SJSA1 (cell line): ENCODE data around the gene GARNL3. TPM values are rescaled to one million over a fixed set of nuclear protein-coding genes. Genes with fewer than 3 reads are reported as not detected.

Experiments
- DNase-seq, 2 experiments: peaks; one replicate each; pipeline ENCODE4 v3.0.0-alpha.2; 2015 to 2020; ENCODE audit warnings: low spot score in 2 of 2, low read depth in 1 of 2
- H3K27ac ChIP-seq: fragments of 250-450 bp; sonication (Bioruptor Pico); 2 replicates; pipeline ENCODE4 v1.5.1; 2020; ENCODE audit warnings: mild to moderate bottlenecking, moderate library complexity
- H3K27me3 ChIP-seq: fragments of 250-450 bp; sonication (Bioruptor Pico); replicated peaks from 2 replicates; pipeline ENCODE4 v1.5.1; 2020; ENCODE audit warnings: mild to moderate bottlenecking, moderate library complexity
- H3K36me3 ChIP-seq: fragments of 250-450 bp; sonication (Bioruptor Pico); 2 replicates; pipeline ENCODE4 v1.5.1; 2020; ENCODE audit warnings: mild to moderate bottlenecking
- H3K4me1 ChIP-seq: fragments of 250-450 bp; sonication (Bioruptor Pico); replicated peaks from 2 replicates; pipeline ENCODE4 v1.6.1; 2021; ENCODE audit warnings: mild to moderate bottlenecking
- H3K4me3 ChIP-seq: fragments of 250-450 bp; sonication (Bioruptor Pico); 2 replicates; pipeline ENCODE4 v1.5.1; 2020; ENCODE audit warnings: mild to moderate bottlenecking
- H3K9me3 ChIP-seq: fragments of 250-450 bp; sonication (Bioruptor Pico); replicated peaks from 2 replicates; pipeline ENCODE4 v1.5.1; 2020; ENCODE audit warnings: mild to moderate bottlenecking
- total RNA-seq: library from RNA; depleted of rRNA; stranded (reverse); fragments of >200 nt; shearing (Covaris generic); gene quantifications from 2 replicates; pipeline ENCODE4 v1.2.3, GENCODE V29; 2014

The GARNL3 gene
- total RNA-seq, 1 experiment from 2014 or later, result 2.0 TPM

GRCh38 chr9:127295005-127295404, 30.4 kb downstream of the GARNL3 start:
- H3K36me3 ChIP-seq, result no peaks in the 10 kb centered on the region
- H3K27ac ChIP-seq, result no peak overlapping the region
- H3K4me1 ChIP-seq, result no peaks in the 10 kb centered on the region
- H3K27me3 ChIP-seq, result no peaks in the 10 kb centered on the region
- H3K4me3 ChIP-seq, result no peak overlapping the region
- no peak for DNase-seq
- H3K9me3 ChIP-seq, result no peaks in the 10 kb centered on the region

GRCh38 chr9:127300886-127301447, 36.4 kb downstream of the GARNL3 start:
- Histone ChIP-seq H3K27ac (no peak overlapping the region), H3K4me1 (no peaks in the 10 kb centered on the region), H3K4me3 (no peak overlapping the region), H3K27me3 (no peaks in the 10 kb centered on the region), H3K36me3 (no peaks in the 10 kb centered on the region), H3K9me3 (no peaks in the 10 kb centered on the region)
- DNase-seq, result no peak

DNA sequence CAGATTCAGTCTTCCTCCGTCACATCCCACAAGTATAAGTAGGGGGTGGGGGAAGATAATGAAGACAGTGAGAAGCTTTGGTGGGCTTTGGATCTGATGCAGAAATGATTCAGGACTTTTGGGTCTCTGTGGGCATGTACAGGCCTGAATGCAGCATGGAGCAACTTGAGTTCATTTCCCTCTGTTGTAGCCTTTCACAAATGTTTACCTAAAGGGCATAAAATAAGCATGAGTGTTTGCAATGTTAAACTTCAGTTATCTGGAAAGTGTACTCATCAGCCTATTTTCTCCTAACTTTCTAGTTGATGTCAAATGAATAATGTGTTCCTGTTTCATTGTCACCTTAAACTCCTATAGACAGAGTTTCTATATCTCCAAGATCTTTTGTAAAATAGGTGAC, 39.3 kb downstream of the GARNL3 start:
- H3K36me3 ChIP-seq, result no peaks in the 10 kb centered on the region
- no peaks in the 10 kb centered on the region for H3K9me3 ChIP-seq
- no peaks in the 10 kb centered on the region for H3K27me3 ChIP-seq
- no peak overlapping the region for H3K4me3 ChIP-seq
- no peak overlapping the region for H3K27ac ChIP-seq
- no peak for DNase-seq
- no peaks in the 10 kb centered on the region for H3K4me1 ChIP-seq

GRCh38 chr9:127305206-127305837, 40.7 kb downstream of the GARNL3 start:
- no peaks in the 10 kb centered on the region for H3K4me1 ChIP-seq
- no peaks in the 10 kb centered on the region for H3K27me3 ChIP-seq
- no peaks in the 10 kb centered on the region for H3K9me3 ChIP-seq
- H3K36me3 ChIP-seq, result no peaks in the 10 kb centered on the region
- H3K27ac ChIP-seq, result no peak overlapping the region
- H3K4me3 ChIP-seq, result no peak overlapping the region
- no peak for DNase-seq

- DNase-seq, result no peak
- H3K4me3 ChIP-seq, result no peak overlapping the region
- H3K36me3 ChIP-seq, result no peaks in the 10 kb centered on the region
- H3K9me3 ChIP-seq, result no peaks in the 10 kb centered on the region
- H3K27me3 ChIP-seq, result no peaks in the 10 kb centered on the region
- H3K27ac ChIP-seq, result no peak overlapping the region
- H3K4me1 ChIP-seq, result peaks cover 2% of the 10 kb centered on the region; the same call in 1 of the 2 replicates
These were observed 41.3 kb downstream of the GARNL3 start for GRCh38 chr9:127305838-127306226.

GRCh38 chr9:127307802-127308201, 43.2 kb downstream of the GARNL3 start:
- Histone ChIP-seq H3K4me1 (peaks cover 15% of the 10 kb centered on the region), H3K9me3 (no peaks in the 10 kb centered on the region), H3K27ac (no peak overlapping the region), H3K36me3 (no peaks in the 10 kb centered on the region), H3K27me3 (no peaks in the 10 kb centered on the region; the same call in 1 of the 2 replicates), H3K4me3 (no peak overlapping the region)
- DNase-seq, result no peak

DNA sequence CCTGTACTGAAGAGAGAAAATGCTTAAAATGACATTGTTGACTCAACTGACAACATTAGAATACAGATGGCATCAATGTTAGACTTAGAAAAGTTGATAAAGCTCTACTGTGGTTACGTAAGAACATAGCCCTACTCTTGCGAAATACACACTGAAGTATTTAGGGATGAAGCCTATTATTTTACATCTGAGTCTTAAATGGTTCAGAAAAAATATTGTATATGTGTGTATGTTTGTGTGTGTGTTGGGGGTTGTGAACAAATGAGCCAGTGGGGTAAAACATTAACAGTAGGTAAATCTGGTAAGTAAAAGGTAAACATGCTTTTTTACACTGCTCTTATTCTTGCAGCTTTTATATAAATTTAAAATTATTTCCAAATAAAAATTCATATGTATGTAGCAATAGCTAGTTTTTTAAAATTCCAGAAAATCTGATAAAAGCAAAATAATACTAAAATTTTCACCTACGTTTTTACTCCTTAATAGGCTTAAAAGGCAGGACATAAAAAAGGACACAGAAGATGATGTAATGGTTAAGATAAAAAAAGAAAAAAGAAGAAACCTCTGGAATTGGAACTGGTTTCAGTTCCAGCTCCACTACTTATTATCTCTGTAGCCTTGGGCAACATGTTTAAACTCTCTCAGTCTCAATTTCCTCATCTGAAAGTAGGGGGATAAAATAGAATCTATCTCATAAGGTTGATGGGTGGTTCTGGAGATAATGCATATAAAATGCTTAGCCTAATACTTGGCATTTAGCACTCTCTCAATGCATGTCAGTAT, 44.3 kb downstream of the GARNL3 start:
- H3K36me3 ChIP-seq, result no peaks in the 10 kb centered on the region
- DNase-seq, result no peak
- no peak overlapping the region for H3K27ac ChIP-seq
- no peaks in the 10 kb centered on the region for H3K9me3 ChIP-seq
- H3K27me3 ChIP-seq, result no peaks in the 10 kb centered on the region; the same call in 1 of the 2 replicates
- H3K4me3 ChIP-seq, result no peak overlapping the region
- H3K4me1 ChIP-seq, result peaks cover 15% of the 10 kb centered on the region

DNA sequence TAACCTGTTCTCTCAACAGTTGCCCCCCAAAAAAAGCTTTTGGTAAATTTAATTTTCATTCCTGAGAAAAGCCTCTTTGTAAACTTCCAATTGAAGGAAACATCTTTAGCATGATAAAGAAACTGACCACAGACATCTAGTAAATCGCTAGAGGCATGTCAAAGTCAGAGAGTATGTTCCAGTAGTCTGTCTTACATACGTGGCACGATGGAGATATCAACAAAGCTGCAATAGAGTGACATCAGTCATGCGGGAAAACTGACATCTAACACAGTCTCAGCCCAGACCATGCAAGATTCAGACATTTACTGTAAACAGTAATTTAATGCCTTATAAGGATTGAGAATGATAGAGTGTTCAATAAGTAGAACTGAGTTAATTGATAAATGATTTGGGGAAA, 45.1 kb downstream of the GARNL3 start:
- H3K4me1 ChIP-seq, result peaks cover 15% of the 10 kb centered on the region
- H3K4me3 ChIP-seq, result no peak overlapping the region
- no peak for DNase-seq
- H3K27ac ChIP-seq, result no peak overlapping the region
- H3K27me3 ChIP-seq, result no peaks in the 10 kb centered on the region; the same call in 1 of the 2 replicates
- H3K9me3 ChIP-seq, result no peaks in the 10 kb centered on the region
- H3K36me3 ChIP-seq, result no peaks in the 10 kb centered on the region

GRCh38 chr9:127311239-127311741, 46.7 kb downstream of the GARNL3 start:
- Histone ChIP-seq H3K27ac (peak overlapping the region; percentile 51), H3K4me1 (peaks cover 15% of the 10 kb centered on the region), H3K4me3 (no peak overlapping the region), H3K27me3 (no peaks in the 10 kb centered on the region; the same call in 1 of the 2 replicates), H3K36me3 (no peaks in the 10 kb centered on the region), H3K9me3 (no peaks in the 10 kb centered on the region)
- peak; percentile 60 to 64 for DNase-seq

GRCh38 chr9:127313042-127313560, 48.5 kb downstream of the GARNL3 start:
- Histone ChIP-seq H3K27me3 (no peaks in the 10 kb centered on the region; the same call in 1 of the 2 replicates), H3K27ac (no peak overlapping the region), H3K9me3 (no peaks in the 10 kb centered on the region), H3K4me3 (no peak overlapping the region), H3K4me1 (peaks cover 33% of the 10 kb centered on the region), H3K36me3 (no peaks in the 10 kb centered on the region)
- no peak for DNase-seq

GRCh38 chr9:127314911-127315310, 50.3 kb downstream of the GARNL3 start:
- Histone ChIP-seq H3K27me3 (no peaks in the 10 kb centered on the region; the same call in 1 of the 2 replicates), H3K4me3 (no peak overlapping the region), H3K36me3 (no peaks in the 10 kb centered on the region), H3K27ac (no peak overlapping the region), H3K4me1 (peaks cover 44% of the 10 kb centered on the region), H3K9me3 (no peaks in the 10 kb centered on the region)
- DNase-seq, result no peak

DNA sequence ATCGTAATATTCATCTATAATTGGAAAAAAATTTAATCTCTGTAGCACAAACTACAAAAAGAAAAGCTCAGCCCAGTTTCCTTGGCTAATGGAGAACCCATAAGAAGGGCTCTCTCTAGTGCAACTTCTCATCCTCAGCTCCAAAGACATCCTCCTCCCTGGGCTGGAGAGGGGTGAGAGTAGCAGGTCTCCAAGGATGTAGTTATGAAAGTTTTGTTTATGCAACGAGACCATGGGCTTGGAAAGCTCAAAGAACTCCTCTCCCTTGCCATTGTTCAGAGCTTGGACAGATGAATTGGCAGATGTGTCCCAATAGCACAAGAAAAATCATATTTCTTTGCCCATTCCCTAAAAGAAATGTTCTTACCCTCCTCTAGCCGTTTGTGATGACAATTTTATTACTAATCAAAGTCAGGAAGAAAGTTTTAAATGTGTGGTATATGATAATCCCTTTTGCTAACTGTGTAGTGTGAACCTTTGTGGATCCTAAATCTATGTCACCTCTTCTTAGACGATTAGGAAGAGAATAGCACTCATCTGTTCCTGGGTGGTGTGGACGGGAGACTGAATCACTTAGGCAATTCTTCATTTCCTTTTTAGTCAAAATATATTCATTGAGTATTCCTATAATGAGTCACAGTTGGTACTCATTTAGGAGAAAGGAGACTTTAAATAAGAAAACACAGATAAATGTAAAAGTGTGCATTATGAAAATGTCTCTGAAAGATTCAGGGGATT, 52.2 kb downstream of the GARNL3 start:
- H3K9me3 ChIP-seq, result no peaks in the 10 kb centered on the region

DNA sequence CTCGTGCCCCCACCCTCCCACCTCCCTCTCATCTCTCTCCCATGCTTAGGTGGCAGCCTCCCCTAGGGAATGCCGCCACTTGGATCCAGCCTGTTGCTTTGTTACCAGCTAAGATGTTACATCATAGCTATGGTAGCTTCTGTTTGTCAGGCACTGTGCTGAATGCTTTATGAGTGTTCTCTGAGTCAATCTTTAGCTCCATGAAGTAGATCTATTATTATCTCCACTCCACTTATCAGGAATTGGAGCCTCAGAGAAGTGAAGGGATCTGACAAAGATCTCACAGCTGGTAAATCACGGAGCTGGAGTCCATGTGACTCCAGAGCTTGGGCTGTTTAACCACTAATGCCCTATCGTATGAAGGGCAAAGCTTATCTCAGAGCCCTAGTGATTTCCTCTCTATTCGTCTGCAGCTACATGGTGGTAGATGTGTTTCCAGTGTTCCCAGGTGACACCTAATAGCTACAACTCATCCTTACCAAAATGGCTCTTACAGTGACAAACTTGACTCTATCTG, 54.1 kb downstream of the GARNL3 start:
- H3K36me3 ChIP-seq, result no peaks in the 10 kb centered on the region
- peak; percentile 15 to 51 for DNase-seq
- peaks cover 29% of the 10 kb centered on the region for H3K4me1 ChIP-seq
- H3K27ac ChIP-seq, result no peak overlapping the region
- no peak overlapping the region for H3K4me3 ChIP-seq
- no peaks in the 10 kb centered on the region for H3K9me3 ChIP-seq
- no peaks in the 10 kb centered on the region for H3K27me3 ChIP-seq

More for the DNA sequence above, 52.2 kb downstream of the GARNL3 start:
- peaks cover 33% of the 10 kb centered on the region for H3K4me1 ChIP-seq
- no peaks in the 10 kb centered on the region for H3K36me3 ChIP-seq
- H3K4me3 ChIP-seq, result no peak overlapping the region
- DNase-seq, result peak in 1 of 2 experiments; percentile 13
- H3K27ac ChIP-seq, result no peak overlapping the region
- no peaks in the 10 kb centered on the region; the same call in 1 of the 2 replicates for H3K27me3 ChIP-seq
